ENCODE data around the gene VEZF1. TPM values are rescaled to one million over a fixed set of nuclear protein-coding genes. Genes with fewer than 3 reads are reported as not detected.

VEZF1 gene, protein sequence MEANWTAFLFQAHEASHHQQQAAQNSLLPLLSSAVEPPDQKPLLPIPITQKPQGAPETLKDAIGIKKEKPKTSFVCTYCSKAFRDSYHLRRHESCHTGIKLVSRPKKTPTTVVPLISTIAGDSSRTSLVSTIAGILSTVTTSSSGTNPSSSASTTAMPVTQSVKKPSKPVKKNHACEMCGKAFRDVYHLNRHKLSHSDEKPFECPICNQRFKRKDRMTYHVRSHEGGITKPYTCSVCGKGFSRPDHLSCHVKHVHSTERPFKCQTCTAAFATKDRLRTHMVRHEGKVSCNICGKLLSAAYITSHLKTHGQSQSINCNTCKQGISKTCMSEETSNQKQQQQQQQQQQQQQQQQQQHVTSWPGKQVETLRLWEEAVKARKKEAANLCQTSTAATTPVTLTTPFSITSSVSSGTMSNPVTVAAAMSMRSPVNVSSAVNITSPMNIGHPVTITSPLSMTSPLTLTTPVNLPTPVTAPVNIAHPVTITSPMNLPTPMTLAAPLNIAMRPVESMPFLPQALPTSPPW
- 103 and 110 TPM in 2 replicates for total RNA-seq
- long read RNA-seq, transcript VEZF1-202 (6 exons, 2,321 nt): major isoform, 15 of 35 reads
- long read RNA-seq, partial matches to known transcripts: 11 of 35 reads
- long read RNA-seq, other reads (novel, unspliced or antisense): 9 of 35 reads

- Mint-ChIP-seq H3K27me3 (no peaks in the 10 kb centered on the region), H3K9me3 (ENCODE audit: low read depth) (no peaks in the 10 kb centered on the region), H3K4me3 (ENCODE audit: low read depth) (peak within 1 kb of the TSS; percentile 88), H3K4me1 (ENCODE audit: low read depth) (peaks cover 69% of the 10 kb centered on the region), H3K36me3 (ENCODE audit: insufficient read depth) (peaks cover 3% of the 10 kb centered on the region), H3K27ac (peak within 1 kb of the TSS; percentile 95)
- TF ChIP-seq, protein P1, sequence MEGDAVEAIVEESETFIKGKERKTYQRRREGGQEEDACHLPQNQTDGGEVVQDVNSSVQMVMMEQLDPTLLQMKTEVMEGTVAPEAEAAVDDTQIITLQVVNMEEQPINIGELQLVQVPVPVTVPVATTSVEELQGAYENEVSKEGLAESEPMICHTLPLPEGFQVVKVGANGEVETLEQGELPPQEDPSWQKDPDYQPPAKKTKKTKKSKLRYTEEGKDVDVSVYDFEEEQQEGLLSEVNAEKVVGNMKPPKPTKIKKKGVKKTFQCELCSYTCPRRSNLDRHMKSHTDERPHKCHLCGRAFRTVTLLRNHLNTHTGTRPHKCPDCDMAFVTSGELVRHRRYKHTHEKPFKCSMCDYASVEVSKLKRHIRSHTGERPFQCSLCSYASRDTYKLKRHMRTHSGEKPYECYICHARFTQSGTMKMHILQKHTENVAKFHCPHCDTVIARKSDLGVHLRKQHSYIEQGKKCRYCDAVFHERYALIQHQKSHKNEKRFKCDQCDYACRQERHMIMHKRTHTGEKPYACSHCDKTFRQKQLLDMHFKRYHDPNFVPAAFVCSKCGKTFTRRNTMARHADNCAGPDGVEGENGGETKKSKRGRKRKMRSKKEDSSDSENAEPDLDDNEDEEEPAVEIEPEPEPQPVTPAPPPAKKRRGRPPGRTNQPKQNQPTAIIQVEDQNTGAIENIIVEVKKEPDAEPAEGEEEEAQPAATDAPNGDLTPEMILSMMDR (IDR thresholded peaks at IDR 0.05; ENCODE audit: unreplicated experiment): no peak
- DNase-seq (ENCODE audit: low spot score, unreplicated experiment): peak; percentile 69
Measured at GRCh38 chr17:57987581-57988300, at the start of gene VEZF1. VEZF1 (minus strand) TSS chr17:57988254; CDS start chr17:57988111, 143 bp downstream.

GRCh38 chr17:58032691-58033415, 44.8 kb upstream of the VEZF1 start:
- DNase-seq (ENCODE audit: low spot score, unreplicated experiment): no peak
- TF ChIP-seq, protein P1 (IDR thresholded peaks at IDR 0.05; ENCODE audit: unreplicated experiment): no peak
- Mint-ChIP-seq H3K4me1 (ENCODE audit: low read depth) (no peaks in the 10 kb centered on the region), H3K9me3 (ENCODE audit: low read depth) (peaks cover 9% of the 10 kb centered on the region), H3K36me3 (ENCODE audit: insufficient read depth) (peaks cover 1% of the 10 kb centered on the region), H3K27me3 (no peaks in the 10 kb centered on the region), H3K4me3 (ENCODE audit: low read depth) (no peak overlapping the region), H3K27ac (no peak overlapping the region)

- no peak overlapping the region for H3K27ac Mint-ChIP-seq
- H3K27me3 Mint-ChIP-seq: no peaks in the 10 kb centered on the region
Measured at GRCh38 chr17:58028578-58028977, 40.5 kb upstream of the VEZF1 start.

GRCh38 chr17:58020401-58020800, 32.3 kb upstream of the VEZF1 start:
- H3K27ac Mint-ChIP-seq: no peak overlapping the region
- no peak for DNase-seq (ENCODE audit: low spot score, unreplicated experiment)
- no peaks in the 10 kb centered on the region for H3K9me3 Mint-ChIP-seq (ENCODE audit: low read depth)
- TF ChIP-seq, protein P1 (IDR thresholded peaks at IDR 0.05; ENCODE audit: unreplicated experiment): no peak
- no peaks in the 10 kb centered on the region for H3K36me3 Mint-ChIP-seq (ENCODE audit: insufficient read depth)
- no peaks in the 10 kb centered on the region for H3K27me3 Mint-ChIP-seq
- H3K4me1 Mint-ChIP-seq (ENCODE audit: low read depth): peaks cover 6% of the 10 kb centered on the region
- H3K4me3 Mint-ChIP-seq (ENCODE audit: low read depth): no peak overlapping the region

More at GRCh38 chr17:58028578-58028977, 40.5 kb upstream of the VEZF1 start:
- H3K4me3 Mint-ChIP-seq (ENCODE audit: low read depth): no peak overlapping the region
- DNase-seq (ENCODE audit: low spot score, unreplicated experiment): no peak
- no peaks in the 10 kb centered on the region for H3K4me1 Mint-ChIP-seq (ENCODE audit: low read depth)
- TF ChIP-seq, protein P1 (IDR thresholded peaks at IDR 0.05; ENCODE audit: unreplicated experiment): no peak
- peaks cover 11% of the 10 kb centered on the region for H3K9me3 Mint-ChIP-seq (ENCODE audit: low read depth)
- peaks cover 1% of the 10 kb centered on the region for H3K36me3 Mint-ChIP-seq (ENCODE audit: insufficient read depth)
